Measurements from ENCODE around the gene KASH5. TPM values are rescaled to one million over a fixed set of nuclear protein-coding genes. Genes with fewer than 3 reads are reported as not detected.

Gene KASH5
- total and polyA plus RNA-seq, 2 of the 8 experiments (the other 6 are each of a cell fraction or from before 2014, with no cell fraction given), result 0.05 to 0.19 TPM

GRCh38 chr19:49340069-49340864 lies 47.8 kb upstream of the KASH5 start (continued):
- no peak for TF ChIP-seq CHD7 (IDR thresholded peaks at IDR 0.05; ENCODE audit: insufficient replicate concordance, low read length)
- peak; percentile 82 for TF ChIP-seq MAX (IDR thresholded peaks at IDR 0.05)
- peak; percentile 20 for TF ChIP-seq KDM4A (IDR thresholded peaks at IDR 0.05; ENCODE audit: low read depth, low read length, severe bottlenecking)
- TF ChIP-seq KDM1A (IDR thresholded peaks at IDR 0.05; ENCODE audit: borderline replicate concordance, low read length), result no peak
- no peak for TF ChIP-seq CTCF (IDR thresholded peaks at IDR 0.05; ENCODE audit: control extremely low read depth in 1 of 3, insufficient read depth in 1 of 3, low read depth in 1 of 3, low read length in 3 of 3)
- TF ChIP-seq POLR2AphosphoS5 (IDR thresholded peaks at IDR 0.05; ENCODE audit: low read depth, low read length), result peak; percentile 66; the same call in 1 of the 2 replicates
